ENCODE data around the gene PICK1.
A peak's percentile ranks its signal among the peaks of the same experiment; 100 is the strongest.
"Not testable (repeated sequence)": the region's sequence is repeated elsewhere in the genome, so short reads cannot be mapped to it uniquely, and the experiment has no call there.

Gene PICK1

GRCh38 chr22:38114484-38115398, 57.5 kb downstream of the PICK1 start:
- peak; percentile 74 to 76 for DNase-seq (ENCODE audit: low read depth in 2 of 2)

- DNase-seq (ENCODE audit: low read depth in 2 of 2): no peak
These were observed 58.4 kb downstream of the PICK1 start for GRCh38 chr22:38115423-38116205.

GRCh38 chr22:38117556-38117955, 60.4 kb downstream of the PICK1 start:
- DNase-seq (ENCODE audit: low read depth in 2 of 2): not testable (repeated sequence)

- DNase-seq (ENCODE audit: low read depth in 2 of 2): no peak
These were observed 61.0 kb downstream of the PICK1 start for GRCh38 chr22:38118182-38118581.

GRCh38 chr22:38118747-38119146, 61.5 kb downstream of the PICK1 start:
- not testable (repeated sequence) for DNase-seq (ENCODE audit: low read depth in 2 of 2)

- DNase-seq (ENCODE audit: low read depth in 2 of 2): no peak
These were observed 63.3 kb downstream of the PICK1 start for GRCh38 chr22:38120359-38121110.

- DNase-seq (ENCODE audit: low read depth in 2 of 2): no peak
These were observed 65.4 kb downstream of the PICK1 start for GRCh38 chr22:38122616-38123015.

- DNase-seq (ENCODE audit: low read depth in 2 of 2): no peak
These were observed 67.2 kb downstream of the PICK1 start for GRCh38 chr22:38124236-38124974.

GRCh38 chr22:38125038-38125610, 67.9 kb downstream of the PICK1 start:
- DNase-seq (ENCODE audit: low read depth in 2 of 2): no peak
